ENCODE measurements around the gene PCGF3. TPM values are rescaled to one million over a fixed set of nuclear protein-coding genes. Genes with fewer than 3 reads are reported as not detected.
"Not testable (repeated sequence)": the region's sequence is repeated elsewhere in the genome, so short reads cannot be mapped to it uniquely, and the experiment has no call there.

PCGF3 gene
- total RNA-seq, 1 donor from 2014 or later: 33.2 TPM

- DNase-seq (ENCODE audit: low read depth in 2 of 2): no peak
Observed at GRCh38 chr4:722851-723360, 17.3 kb downstream of the PCGF3 start.

GRCh38 chr4:723751-724530, 18.3 kb downstream of the PCGF3 start:
- DNase-seq (ENCODE audit: low read depth in 2 of 2): no peak

- DNase-seq (ENCODE audit: low read depth in 2 of 2): no peak
Observed at GRCh38 chr4:725391-726234, 20.0 kb downstream of the PCGF3 start.

- DNase-seq (ENCODE audit: low read depth in 2 of 2): no peak
Observed at GRCh38 chr4:726235-726787, 20.7 kb downstream of the PCGF3 start.

- DNase-seq (ENCODE audit: low read depth in 2 of 2): no peak
Observed at GRCh38 chr4:726838-727237, 21.2 kb downstream of the PCGF3 start.

GRCh38 chr4:727576-727975, 21.9 kb downstream of the PCGF3 start:
- DNase-seq (ENCODE audit: low read depth in 2 of 2): no peak

- DNase-seq (ENCODE audit: low read depth in 2 of 2): no peak
Observed at GRCh38 chr4:729336-730315, 24.0 kb downstream of the PCGF3 start.

GRCh38 chr4:730511-730910, 24.9 kb downstream of the PCGF3 start:
- DNase-seq (ENCODE audit: low read depth in 2 of 2): no peak

GRCh38 chr4:730946-731904, 25.6 kb downstream of the PCGF3 start:
- not testable (repeated sequence) for DNase-seq (ENCODE audit: low read depth in 2 of 2)

- not testable (repeated sequence) for DNase-seq (ENCODE audit: low read depth in 2 of 2)
Observed at GRCh38 chr4:731954-732353, 26.3 kb downstream of the PCGF3 start.

- no peak for DNase-seq (ENCODE audit: low read depth in 2 of 2)
Observed at GRCh38 chr4:732486-732885, 26.9 kb downstream of the PCGF3 start.

GRCh38 chr4:732911-733630, 27.4 kb downstream of the PCGF3 start:
- no peak for DNase-seq (ENCODE audit: low read depth in 2 of 2)

- no peak for DNase-seq (ENCODE audit: low read depth in 2 of 2)
Observed at GRCh38 chr4:733631-733980, 28.0 kb downstream of the PCGF3 start.

- DNase-seq (ENCODE audit: low read depth in 2 of 2): no peak
Observed at GRCh38 chr4:734075-734474, 28.4 kb downstream of the PCGF3 start.

- DNase-seq (ENCODE audit: low read depth in 2 of 2): no peak
Observed at GRCh38 chr4:734951-735350, 29.3 kb downstream of the PCGF3 start.

- no peak for DNase-seq (ENCODE audit: low read depth in 2 of 2)
Observed at GRCh38 chr4:735583-735982, 30.0 kb downstream of the PCGF3 start.

- not testable (repeated sequence) for DNase-seq (ENCODE audit: low read depth in 2 of 2)
Observed at GRCh38 chr4:736561-736960, 30.9 kb downstream of the PCGF3 start.

- DNase-seq (ENCODE audit: low read depth in 2 of 2): no peak
Observed at GRCh38 chr4:738781-739280, 33.2 kb downstream of the PCGF3 start.

GRCh38 chr4:739569-739968, 33.9 kb downstream of the PCGF3 start:
- no peak for DNase-seq (ENCODE audit: low read depth in 2 of 2)
